Measurements from ENCODE around the gene PRKACA. TPM values are rescaled to one million over a fixed set of nuclear protein-coding genes. Genes with fewer than 3 reads are reported as not detected.

PRKACA gene
- polyA plus RNA-seq, 4 donors = 34.7 to 66.1 (median 44.1) TPM

DNA sequence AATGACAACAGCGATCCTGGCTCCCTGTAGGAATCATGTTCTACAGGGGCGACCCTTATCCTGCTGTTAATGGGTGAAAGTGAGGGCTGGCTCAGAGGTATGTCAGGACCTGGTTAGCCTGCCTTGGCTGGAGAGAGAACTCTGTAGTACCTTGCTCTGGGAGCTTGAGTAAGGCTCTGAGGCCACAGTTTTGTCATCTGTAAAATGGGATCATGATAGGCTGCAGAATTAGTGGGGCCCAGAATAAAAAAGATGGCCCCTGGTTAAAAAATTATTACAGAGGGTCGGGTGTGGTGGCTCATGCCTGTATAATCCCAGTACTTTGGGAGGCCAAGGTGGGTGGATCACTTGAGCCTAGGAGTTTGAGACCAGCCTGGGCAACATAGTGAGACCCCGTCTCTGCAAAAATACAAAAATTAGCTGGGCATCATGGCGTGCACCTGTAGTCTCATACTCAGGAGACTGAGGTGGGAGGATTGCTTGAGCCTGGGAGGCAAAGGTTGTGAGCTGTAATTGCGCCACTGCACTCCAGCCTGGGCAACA is 16.5 kb downstream of the PRKACA start:
- Histone ChIP-seq H3K9me3 (ENCODE audit: control insufficient read depth in 2 of 2, insufficient read depth in 1 of 2, low read depth in 1 of 2, low read length in 1 of 2) (no peaks in the 10 kb centered on the region), H3K4me3 (ENCODE audit: low read depth in 1 of 3, low read length in 3 of 3) (no peak overlapping the region), H3K4me1 (ENCODE audit: control insufficient read depth in 3 of 3, insufficient read depth in 2 of 3, low read depth in 1 of 3, low read length in 2 of 3) (no peaks in the 10 kb centered on the region), H3K27me3 (ENCODE audit: control insufficient read depth in 3 of 3, insufficient read depth in 3 of 3, low read length in 3 of 3) (no peaks in the 10 kb centered on the region), H3K36me3 (ENCODE audit: control insufficient read depth in 3 of 3, insufficient read depth in 2 of 3, low read depth in 1 of 3, low read length in 3 of 3) (peaks cover 8 to 80% (median 13%) of the 10 kb centered on the region in 3 donors), H3K27ac (ENCODE audit: low read depth in 1 of 3, low read length in 2 of 3) (no peak overlapping the region)
- FAIRE-seq (no peak), DNase-seq (no peak)
- WGBS, 3 donors = 92 to 95% (median 94%) methylated on average over 6 of the region's 6 CpGs

DNA sequence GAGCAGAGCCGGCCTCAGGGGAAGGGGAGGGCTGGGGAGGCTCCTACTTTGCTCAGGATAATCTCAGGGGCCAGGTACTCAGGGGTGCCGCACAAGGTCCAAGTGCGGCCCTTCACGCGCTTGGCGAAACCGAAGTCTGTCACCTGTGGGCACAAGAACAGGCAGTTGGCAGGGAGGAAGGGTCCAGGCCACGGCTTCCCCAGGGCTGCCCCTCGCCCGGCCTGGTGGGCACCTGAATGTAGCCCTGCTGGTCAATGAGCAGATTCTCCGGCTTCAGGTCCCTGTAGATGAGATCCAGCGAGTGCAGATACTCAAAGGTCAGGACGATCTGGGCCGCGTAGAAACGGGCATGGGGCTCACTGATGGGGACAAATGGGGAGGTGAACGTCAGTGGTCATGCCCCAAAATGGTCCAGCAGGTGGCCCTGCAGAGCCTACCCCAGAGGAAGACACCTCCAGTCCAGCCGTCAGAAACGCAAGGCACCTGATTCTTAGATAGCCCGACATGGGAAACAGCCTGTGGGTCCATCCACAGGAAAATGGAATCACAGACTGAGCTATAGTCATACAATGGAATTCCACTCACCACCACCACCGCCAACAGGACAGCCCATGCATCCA is 19.9 kb downstream of the PRKACA start:
- 85 to 90% (median 86%) methylated on average over 21 of the region's 21 CpGs for WGBS, 3 donors
- no peak for FAIRE-seq
- Histone ChIP-seq H3K9me3 (ENCODE audit: control insufficient read depth in 2 of 2, insufficient read depth in 1 of 2, low read depth in 1 of 2, low read length in 1 of 2) (peaks cover 0 to 11% of the 10 kb centered on the region in 2 donors), H3K4me1 (ENCODE audit: control insufficient read depth in 3 of 3, insufficient read depth in 2 of 3, low read depth in 1 of 3, low read length in 2 of 3) (no peaks in the 10 kb centered on the region), H3K4me3 (ENCODE audit: low read depth in 1 of 3, low read length in 3 of 3) (no peak overlapping the region), H3K27me3 (ENCODE audit: control insufficient read depth in 3 of 3, insufficient read depth in 3 of 3, low read length in 3 of 3) (no peaks in the 10 kb centered on the region), H3K27ac (ENCODE audit: low read depth in 1 of 3, low read length in 2 of 3) (no peak overlapping the region), H3K36me3 (ENCODE audit: control insufficient read depth in 3 of 3, insufficient read depth in 2 of 3, low read depth in 1 of 3, low read length in 3 of 3) (peaks cover 8 to 70% (median 8%) of the 10 kb centered on the region in 3 donors)
- DNase-seq = no peak

DNA sequence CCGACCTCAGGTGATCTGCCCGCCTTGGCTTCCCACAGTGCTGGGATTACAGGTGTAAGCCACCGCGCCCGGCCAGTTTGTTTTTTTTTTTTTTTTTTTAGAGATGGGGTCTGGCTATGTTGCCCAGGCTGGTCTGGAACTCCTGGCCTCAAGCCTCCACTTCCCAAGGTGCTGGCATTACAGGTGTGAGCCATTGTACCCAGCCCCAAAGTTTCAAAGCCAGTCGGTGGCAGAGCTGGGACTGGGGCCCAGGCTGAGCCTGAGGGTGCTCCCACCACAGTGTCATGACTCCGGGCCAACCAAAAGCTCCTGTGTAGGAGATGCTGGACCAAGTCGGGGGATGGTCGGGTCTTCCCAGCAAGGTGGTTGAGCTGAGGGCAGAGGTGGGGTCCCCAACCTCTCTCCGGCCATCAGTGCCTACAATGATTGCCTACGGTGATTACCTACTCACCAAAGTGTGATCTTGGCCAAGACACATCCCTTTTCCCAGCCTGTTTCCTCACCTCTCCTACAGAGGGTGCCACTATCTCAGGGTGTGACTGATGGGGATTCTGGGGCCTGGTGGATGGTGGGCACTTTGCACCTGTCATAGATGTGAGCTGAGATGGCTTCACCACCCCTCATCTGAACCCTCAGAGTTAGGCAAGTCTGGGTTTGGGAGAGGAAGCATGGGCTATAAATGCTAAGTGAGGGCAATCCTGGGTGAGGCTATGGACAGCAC is 21.1 kb downstream of the PRKACA start:
- WGBS, 3 donors = 93 to 97% (median 95%) methylated on average over 9 to 11 of the region's 11 CpGs
- Histone ChIP-seq H3K4me1 (ENCODE audit: control insufficient read depth in 3 of 3, insufficient read depth in 2 of 3, low read depth in 1 of 3, low read length in 2 of 3) (peaks cover 0 to 6% (median 0%) of the 10 kb centered on the region in 3 donors), H3K27me3 (ENCODE audit: control insufficient read depth in 3 of 3, insufficient read depth in 3 of 3, low read length in 3 of 3) (no peaks in the 10 kb centered on the region), H3K9me3 (ENCODE audit: control insufficient read depth in 2 of 2, insufficient read depth in 1 of 2, low read depth in 1 of 2, low read length in 1 of 2) (peaks cover 0 to 11% of the 10 kb centered on the region in 2 donors), H3K36me3 (ENCODE audit: control insufficient read depth in 3 of 3, insufficient read depth in 2 of 3, low read depth in 1 of 3, low read length in 3 of 3) (peaks cover 3 to 59% (median 8%) of the 10 kb centered on the region in 3 donors), H3K4me3 (ENCODE audit: low read depth in 1 of 3, low read length in 3 of 3) (no peak overlapping the region), H3K27ac (ENCODE audit: low read depth in 1 of 3, low read length in 2 of 3) (no peak overlapping the region)
- FAIRE-seq (no peak), DNase-seq (no peak)

DNA sequence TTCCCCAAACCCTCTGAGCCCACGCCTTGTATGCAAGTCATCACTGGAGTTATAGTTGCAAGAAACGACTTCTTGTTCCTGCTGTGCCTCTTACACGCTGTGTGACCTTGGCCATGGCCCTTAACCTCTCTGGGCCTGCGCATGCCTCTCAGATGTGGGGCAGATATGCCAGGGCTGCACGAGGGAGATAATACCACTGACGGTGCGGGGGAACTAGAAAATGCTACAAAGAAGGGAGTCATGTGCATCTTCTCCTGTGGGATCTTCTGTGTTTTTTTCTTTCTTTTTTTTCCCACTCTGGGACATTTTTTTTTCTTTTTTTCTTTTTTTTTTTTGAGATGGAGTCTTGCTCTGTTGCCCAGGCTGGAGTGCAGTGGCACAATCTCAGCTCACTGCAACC is 22.7 kb downstream of the PRKACA start:
- Histone ChIP-seq H3K4me1 (ENCODE audit: control insufficient read depth in 3 of 3, insufficient read depth in 2 of 3, low read depth in 1 of 3, low read length in 2 of 3) (peaks cover 0 to 6% (median 0%) of the 10 kb centered on the region in 3 donors), H3K9me3 (ENCODE audit: control insufficient read depth in 2 of 2, insufficient read depth in 1 of 2, low read depth in 1 of 2, low read length in 1 of 2) (peaks cover 0 to 11% of the 10 kb centered on the region in 2 donors), H3K27me3 (ENCODE audit: control insufficient read depth in 3 of 3, insufficient read depth in 3 of 3, low read length in 3 of 3) (no peaks in the 10 kb centered on the region), H3K4me3 (ENCODE audit: low read depth in 1 of 3, low read length in 3 of 3) (no peak overlapping the region), H3K27ac (ENCODE audit: low read depth in 1 of 3, low read length in 2 of 3) (no peak overlapping the region), H3K36me3 (ENCODE audit: control insufficient read depth in 3 of 3, insufficient read depth in 2 of 3, low read depth in 1 of 3, low read length in 3 of 3) (peaks cover 3 to 43% (median 6%) of the 10 kb centered on the region in 3 donors)
- no peak for FAIRE-seq
- 81 to 84% (median 82%) methylated on average over 7 of the region's 7 CpGs for WGBS, 3 donors
- no peak for DNase-seq

DNA sequence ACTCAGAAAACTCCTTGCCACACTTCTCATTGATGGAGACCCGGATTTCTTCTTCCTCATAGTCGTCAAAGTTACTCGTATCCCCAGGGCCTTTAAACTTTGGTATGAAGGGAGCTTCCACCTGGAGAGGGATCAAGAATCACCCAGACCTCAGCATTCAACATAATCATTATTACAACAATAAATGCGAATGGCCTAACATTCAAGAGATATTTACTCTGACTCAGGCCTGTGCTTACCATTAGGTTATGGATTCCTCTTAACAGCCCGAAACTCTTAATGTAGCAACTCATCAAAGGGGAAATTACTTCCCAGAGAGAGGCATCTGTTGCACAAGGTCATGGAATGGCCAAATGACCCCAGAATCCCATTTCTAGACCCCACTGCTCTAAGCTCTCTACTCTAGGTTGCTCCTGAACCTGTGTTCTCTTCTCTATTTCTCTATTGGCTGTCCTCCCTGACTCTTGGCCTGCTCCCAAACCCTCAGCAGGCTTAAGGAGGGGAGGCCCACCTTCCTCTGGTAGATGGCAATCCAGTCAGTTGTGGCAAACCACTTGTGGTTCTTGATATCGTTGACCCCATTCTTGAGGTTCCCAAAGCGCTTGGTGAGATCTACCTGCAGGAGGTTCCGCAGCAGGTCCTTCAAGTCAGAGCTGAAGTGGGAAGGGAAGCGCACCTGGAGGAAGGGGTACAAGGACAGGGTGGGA is 24.3 kb downstream of the PRKACA start:
- Histone ChIP-seq H3K36me3 (ENCODE audit: control insufficient read depth in 3 of 3, insufficient read depth in 2 of 3, low read depth in 1 of 3, low read length in 3 of 3) (peaks cover 3 to 44% (median 6%) of the 10 kb centered on the region in 3 donors), H3K4me1 (ENCODE audit: control insufficient read depth in 3 of 3, insufficient read depth in 2 of 3, low read depth in 1 of 3, low read length in 2 of 3) (peaks cover 0 to 9% (median 0%) of the 10 kb centered on the region in 3 donors), H3K4me3 (ENCODE audit: low read depth in 1 of 3, low read length in 3 of 3) (no peak overlapping the region), H3K27me3 (ENCODE audit: control insufficient read depth in 3 of 3, insufficient read depth in 3 of 3, low read length in 3 of 3) (no peaks in the 10 kb centered on the region), H3K27ac (ENCODE audit: low read depth in 1 of 3, low read length in 2 of 3) (no peak overlapping the region), H3K9me3 (ENCODE audit: control insufficient read depth in 2 of 2, insufficient read depth in 1 of 2, low read depth in 1 of 2, low read length in 1 of 2) (peaks cover 0 to 11% of the 10 kb centered on the region in 2 donors)
- DNase-seq (no peak), FAIRE-seq (no peak)
- WGBS, 3 donors = 94 to 96% (median 95%) methylated on average over 9 of the region's 9 CpGs

DNA sequence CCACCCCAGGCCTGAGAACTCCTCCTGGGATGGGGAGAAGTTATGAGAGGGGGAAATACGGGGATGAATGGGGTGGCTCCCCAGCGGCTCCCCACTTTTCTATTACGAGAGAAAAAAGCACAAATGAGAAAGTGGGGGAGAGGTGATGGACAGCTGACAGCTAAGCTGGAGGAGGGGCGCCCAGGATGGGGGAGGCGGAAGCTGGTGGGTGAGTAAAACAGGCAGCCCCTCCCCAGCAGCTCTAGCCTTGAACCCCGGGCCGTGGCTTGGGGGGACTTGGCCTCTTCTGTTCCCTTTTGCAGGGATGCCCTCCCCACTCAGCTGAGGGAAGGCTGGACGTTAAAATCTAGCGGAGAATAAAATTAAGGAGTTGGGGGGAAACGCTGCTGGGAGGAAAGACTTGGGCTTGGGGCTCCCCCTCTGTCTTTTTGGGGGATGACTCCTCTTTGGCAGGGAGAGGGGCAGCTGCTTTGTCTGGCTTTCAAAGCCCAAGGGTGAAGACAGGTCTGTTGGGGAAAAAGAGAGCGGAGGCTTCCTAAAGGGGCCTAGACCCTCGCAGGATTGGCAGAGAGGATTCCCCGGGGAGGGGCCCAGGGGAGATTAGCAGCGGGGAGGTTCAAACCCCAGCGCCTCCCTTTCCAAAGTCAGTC is 25.6 kb downstream of the PRKACA start:
- Histone ChIP-seq H3K27me3 (ENCODE audit: control insufficient read depth in 3 of 3, insufficient read depth in 3 of 3, low read length in 3 of 3) (no peaks in the 10 kb centered on the region), H3K4me3 (ENCODE audit: low read depth in 1 of 3, low read length in 3 of 3) (peak overlapping the region in 2 of 3 donors; percentile 62 to 64), H3K9me3 (ENCODE audit: control insufficient read depth in 2 of 2, insufficient read depth in 1 of 2, low read depth in 1 of 2, low read length in 1 of 2) (peaks cover 0 to 11% of the 10 kb centered on the region in 2 donors), H3K4me1 (ENCODE audit: control insufficient read depth in 3 of 3, insufficient read depth in 2 of 3, low read depth in 1 of 3, low read length in 2 of 3) (peaks cover 0 to 9% (median 0%) of the 10 kb centered on the region in 3 donors), H3K27ac (ENCODE audit: low read depth in 1 of 3, low read length in 2 of 3) (peak overlapping the region in 2 of 3 donors; percentile 3 to 79), H3K36me3 (ENCODE audit: control insufficient read depth in 3 of 3, insufficient read depth in 2 of 3, low read depth in 1 of 3, low read length in 3 of 3) (peaks cover 0 to 39% (median 5%) of the 10 kb centered on the region in 3 donors)
- DNase-seq (no peak), FAIRE-seq (no peak)
- 16 to 24% (median 18%) methylated on average over 15 of the region's 15 CpGs for WGBS, 3 donors

DNA sequence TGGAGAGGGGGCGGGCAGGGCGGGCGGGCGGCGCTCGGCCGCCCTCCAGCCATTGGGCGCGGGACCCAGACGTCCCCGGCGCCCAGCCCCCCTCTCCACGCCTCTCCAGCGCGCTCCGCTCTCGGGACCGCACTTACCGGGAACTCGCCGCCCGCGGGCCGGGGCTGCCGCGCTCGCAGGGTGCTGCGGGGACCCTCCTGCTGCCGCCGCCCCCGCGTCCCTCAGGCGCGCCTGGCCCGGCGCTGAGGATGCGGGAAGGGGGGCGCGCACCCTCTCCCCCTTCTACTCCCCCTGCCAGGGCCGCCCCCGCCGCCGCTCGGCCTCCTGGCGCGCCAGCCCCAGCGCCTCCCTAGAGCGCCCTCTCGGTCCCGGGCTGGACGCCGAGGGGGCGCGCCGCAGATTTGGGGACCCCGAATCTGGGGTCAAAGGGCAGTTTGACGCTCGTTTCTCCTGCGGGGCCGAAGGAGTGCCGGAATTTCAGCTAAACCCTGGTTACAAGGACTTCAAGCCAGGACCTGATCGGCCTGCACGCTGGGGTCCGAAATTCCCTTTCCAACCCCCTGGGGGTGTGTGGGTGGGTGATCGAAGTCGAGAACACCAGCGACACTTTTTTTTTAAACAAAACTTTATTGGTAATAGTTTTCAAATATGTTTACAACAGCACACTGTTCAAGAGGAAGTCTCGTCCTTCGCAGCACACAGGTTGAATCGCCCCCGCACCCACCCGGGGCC is 26.3 kb downstream of the PRKACA start:
- Histone ChIP-seq H3K27me3 (ENCODE audit: control insufficient read depth in 3 of 3, insufficient read depth in 3 of 3, low read length in 3 of 3) (no peaks in the 10 kb centered on the region), H3K9me3 (ENCODE audit: control insufficient read depth in 2 of 2, insufficient read depth in 1 of 2, low read depth in 1 of 2, low read length in 1 of 2) (peaks cover 0 to 11% of the 10 kb centered on the region in 2 donors), H3K4me3 (ENCODE audit: low read depth in 1 of 3, low read length in 3 of 3) (peak overlapping the region; percentile 62 to 73 (median 64)), H3K36me3 (ENCODE audit: control insufficient read depth in 3 of 3, insufficient read depth in 2 of 3, low read depth in 1 of 3, low read length in 3 of 3) (peaks cover 0 to 36% (median 5%) of the 10 kb centered on the region in 3 donors), H3K27ac (ENCODE audit: low read depth in 1 of 3, low read length in 2 of 3) (peak overlapping the region; percentile 71 to 85 (median 79)), H3K4me1 (ENCODE audit: control insufficient read depth in 3 of 3, insufficient read depth in 2 of 3, low read depth in 1 of 3, low read length in 2 of 3) (peaks cover 0 to 9% (median 0%) of the 10 kb centered on the region in 3 donors)
- FAIRE-seq (no peak), DNase-seq (peak; percentile 81 to 90)
- WGBS, 3 donors = 0 to 1% (median 0%) methylated on average over 30 to 61 of the region's 72 CpGs
